Activated B cell treated with CpG ODN at 0.5 μM for 24 hours (primary cell): ENCODE data around the gene CCBE1. TPM values are rescaled to one million over a fixed set of nuclear protein-coding genes. Genes with fewer than 3 reads are reported as not detected.

Experiments used
- ATAC-seq: fragments of 200-7000 bp; cut with Tn5 transposase; one replicate; pipeline ENCODE4 v1.10.0; 2021; ENCODE audit warnings: low read depth, mild to moderate bottlenecking, moderate library complexity
- CTCF ChIA-PET: fragments of 350-600 bp; sonication (Branson Sonifier 250); formaldehyde crosslinking; loops from one replicate; lab custom pipeline; 2021; ENCODE audit warnings: antibody characterized with exemption; lab: Charles Lee
- POLR2A ChIA-PET: fragments of 350-600 bp; sonication (Branson Sonifier 250); formaldehyde crosslinking; loops from one replicate; lab custom pipeline; 2021; ENCODE audit warnings: antibody characterized with exemption; lab: Charles Lee
- DNase-seq: peaks from one replicate; pipeline ENCODE4 v3.0.0; 2022
- H3K27ac Mint-ChIP-seq: one replicate; pipeline ENCODE4 v1.8.0; 2020; ENCODE audit warnings: mixed read lengths
- H3K27me3 Mint-ChIP-seq: one replicate; pipeline ENCODE4 v1.8.0; 2021; ENCODE audit warnings: mixed read lengths
- H3K36me3 Mint-ChIP-seq: one replicate; pipeline ENCODE4 v1.8.0; 2021; ENCODE audit warnings: low read depth, mixed read lengths
- H3K4me1 Mint-ChIP-seq: one replicate; pipeline ENCODE4 v1.8.0; 2021; ENCODE audit warnings: mixed read lengths
- H3K4me3 Mint-ChIP-seq: one replicate; pipeline ENCODE4 v1.8.0; 2020; ENCODE audit warnings: mild to moderate bottlenecking, mixed read lengths
- H3K9me3 Mint-ChIP-seq: one replicate; pipeline ENCODE4 v1.8.0; 2020; ENCODE audit warnings: mixed read lengths
- intact Hi-C: fragments of 100-400 bp; cut with micrococcal nuclease; formaldehyde crosslinking; loops from one replicate; pipeline ENCODE4 v1.15.1; 2024
- total RNA-seq: library from RNA; stranded (reverse); gene quantifications from 2 replicates; pipeline ENCODE4 v1.2.3, GENCODE V29; 2022
- TF ChIP-seq, protein P1 (sequence below): fragments of 200-600 bp; IDR thresholded peaks from one replicate; pipeline ENCODE4 v1.8.0; 2022; ENCODE audit warnings: antibody characterized with exemption, mild to moderate bottlenecking

CCBE1 gene
- total RNA-seq, 1 donor from 2014 or later, result 0.04 TPM

DNA sequence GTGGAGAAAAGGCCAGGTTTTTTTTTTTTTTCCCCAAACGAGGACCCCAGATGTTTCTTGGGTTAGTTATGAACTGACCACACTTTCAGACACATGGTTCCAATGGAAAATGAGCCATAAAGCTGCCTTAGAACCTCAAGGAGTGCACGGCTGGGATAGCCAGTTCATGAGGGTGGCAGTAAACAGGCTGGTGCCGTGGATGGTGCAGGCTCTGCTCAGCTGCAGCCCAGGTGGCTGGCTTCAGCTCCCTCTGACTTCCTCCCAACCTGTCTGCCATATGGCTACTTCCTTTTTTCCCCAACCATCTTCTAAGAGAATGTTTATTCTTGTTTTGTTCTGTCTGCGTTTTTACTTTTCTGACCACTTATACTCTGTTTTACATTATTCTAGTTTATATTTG is 228.4 kb downstream of the CCBE1 start:
- ChIA-PET CTCF (no interaction called here), POLR2A (no interaction called here)
- peaks cover 5% of the 10 kb centered on the region for H3K27me3 Mint-ChIP-seq
- no peak overlapping the region for H3K27ac Mint-ChIP-seq
- intact Hi-C loops, result no loop called here
- DNase-seq, result no peak
- no peak for ATAC-seq
- no peaks in the 10 kb centered on the region for H3K4me1 Mint-ChIP-seq
- peaks cover 1% of the 10 kb centered on the region for H3K9me3 Mint-ChIP-seq
- H3K4me3 Mint-ChIP-seq, result no peak overlapping the region
- TF ChIP-seq, protein P1, sequence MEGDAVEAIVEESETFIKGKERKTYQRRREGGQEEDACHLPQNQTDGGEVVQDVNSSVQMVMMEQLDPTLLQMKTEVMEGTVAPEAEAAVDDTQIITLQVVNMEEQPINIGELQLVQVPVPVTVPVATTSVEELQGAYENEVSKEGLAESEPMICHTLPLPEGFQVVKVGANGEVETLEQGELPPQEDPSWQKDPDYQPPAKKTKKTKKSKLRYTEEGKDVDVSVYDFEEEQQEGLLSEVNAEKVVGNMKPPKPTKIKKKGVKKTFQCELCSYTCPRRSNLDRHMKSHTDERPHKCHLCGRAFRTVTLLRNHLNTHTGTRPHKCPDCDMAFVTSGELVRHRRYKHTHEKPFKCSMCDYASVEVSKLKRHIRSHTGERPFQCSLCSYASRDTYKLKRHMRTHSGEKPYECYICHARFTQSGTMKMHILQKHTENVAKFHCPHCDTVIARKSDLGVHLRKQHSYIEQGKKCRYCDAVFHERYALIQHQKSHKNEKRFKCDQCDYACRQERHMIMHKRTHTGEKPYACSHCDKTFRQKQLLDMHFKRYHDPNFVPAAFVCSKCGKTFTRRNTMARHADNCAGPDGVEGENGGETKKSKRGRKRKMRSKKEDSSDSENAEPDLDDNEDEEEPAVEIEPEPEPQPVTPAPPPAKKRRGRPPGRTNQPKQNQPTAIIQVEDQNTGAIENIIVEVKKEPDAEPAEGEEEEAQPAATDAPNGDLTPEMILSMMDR, result no peak
- no peaks in the 10 kb centered on the region for H3K36me3 Mint-ChIP-seq

DNA sequence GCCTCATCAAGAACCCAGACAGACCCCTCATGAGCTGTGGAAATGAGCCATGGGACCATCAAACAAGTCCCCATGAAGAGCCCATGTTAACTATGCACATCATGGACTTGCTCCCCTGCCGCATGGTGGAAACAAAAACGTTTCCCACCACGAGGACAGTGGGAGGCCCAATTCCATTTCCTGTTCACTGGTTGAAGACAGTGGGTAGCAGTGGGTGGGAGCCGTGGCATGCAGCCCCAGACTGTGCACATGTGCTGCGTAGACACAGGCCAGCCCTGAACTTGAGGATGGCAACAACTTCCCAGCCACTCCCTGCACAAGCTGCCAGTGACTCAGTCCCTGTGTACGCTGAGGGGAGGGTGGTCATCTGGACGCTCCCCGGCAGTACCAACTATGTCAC is 229.7 kb downstream of the CCBE1 start:
- no peak overlapping the region for H3K4me3 Mint-ChIP-seq
- ChIA-PET CTCF (no interaction called here), POLR2A (no interaction called here)
- no peak overlapping the region for H3K27ac Mint-ChIP-seq
- intact Hi-C loops, result no loop called here
- H3K9me3 Mint-ChIP-seq, result no peaks in the 10 kb centered on the region
- ATAC-seq (no peak), DNase-seq (no peak)
- no peaks in the 10 kb centered on the region for H3K36me3 Mint-ChIP-seq
- no peaks in the 10 kb centered on the region for H3K4me1 Mint-ChIP-seq
- TF ChIP-seq, protein P1, result no peak
- H3K27me3 Mint-ChIP-seq, result peaks cover 5% of the 10 kb centered on the region

DNA sequence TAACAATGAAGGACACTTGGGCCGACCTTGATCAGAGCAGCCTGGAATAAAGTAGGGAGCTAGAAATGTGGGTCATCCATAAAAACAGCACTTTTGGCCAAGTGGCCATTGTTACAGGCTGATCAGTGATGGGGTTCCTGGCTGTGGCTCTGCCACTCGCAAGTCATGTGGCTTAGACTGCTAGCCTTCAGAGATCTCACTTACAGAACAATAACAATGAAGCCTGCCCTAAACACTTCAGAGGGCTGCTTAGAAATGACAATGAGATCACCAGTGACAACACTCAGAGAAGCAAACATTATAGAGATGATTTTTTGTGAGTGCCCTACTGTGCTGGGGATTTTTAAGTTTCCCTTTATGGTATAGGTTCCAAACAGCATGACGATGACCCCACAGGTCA is 230.2 kb downstream of the CCBE1 start:
- no peaks in the 10 kb centered on the region for H3K4me1 Mint-ChIP-seq
- no peak overlapping the region for H3K4me3 Mint-ChIP-seq
- intact Hi-C loops, result no loop called here
- ChIA-PET CTCF (no interaction called here), POLR2A (no interaction called here)
- TF ChIP-seq, protein P1, result no peak
- ATAC-seq, result no peak
- H3K27me3 Mint-ChIP-seq, result peaks cover 5% of the 10 kb centered on the region
- no peaks in the 10 kb centered on the region for H3K36me3 Mint-ChIP-seq
- no peak for DNase-seq
- no peaks in the 10 kb centered on the region for H3K9me3 Mint-ChIP-seq
- no peak overlapping the region for H3K27ac Mint-ChIP-seq

DNA sequence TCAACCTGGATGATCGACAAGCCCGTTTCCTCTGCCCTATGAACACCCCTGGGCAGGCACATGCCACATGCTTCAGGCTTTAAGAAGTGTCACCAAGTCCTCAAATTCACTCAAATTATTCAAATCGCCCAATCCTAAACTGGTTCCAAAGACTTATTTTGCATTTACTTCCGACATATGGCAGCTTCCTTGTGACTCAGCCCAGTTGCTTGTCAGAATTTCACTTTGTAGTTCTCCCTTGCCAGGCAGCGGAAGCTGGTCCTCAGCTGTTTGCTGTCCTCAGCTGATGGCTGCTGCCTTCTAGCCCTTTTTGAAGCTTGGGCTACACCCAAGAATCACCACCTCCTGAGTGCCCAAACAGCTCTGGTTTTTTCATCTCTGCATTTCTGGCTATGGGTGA is 232.7 kb downstream of the CCBE1 start:
- Mint-ChIP-seq H3K27ac (no peak overlapping the region), H3K9me3 (no peaks in the 10 kb centered on the region)

DNA sequence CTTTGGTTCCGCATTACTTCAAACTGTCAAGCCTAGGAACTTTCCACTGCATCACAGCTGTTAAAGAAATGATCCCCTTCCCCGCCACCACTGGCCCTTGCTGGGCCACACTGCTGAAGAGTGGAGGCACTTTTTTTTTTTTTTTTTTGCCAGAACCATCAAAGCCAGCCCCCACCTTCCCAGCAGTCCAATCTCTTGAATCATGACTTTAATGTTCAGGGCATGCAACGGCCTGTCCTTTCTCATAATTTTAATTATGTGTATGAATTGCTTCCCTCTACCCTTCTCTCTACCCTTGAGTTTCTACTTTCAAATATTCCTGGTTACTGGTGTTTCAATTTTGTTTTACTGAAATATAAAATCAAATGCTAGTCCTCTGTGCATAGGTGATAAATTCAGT is 236.1 kb downstream of the CCBE1 start:
- ATAC-seq (no peak), DNase-seq (no peak)
- H3K4me1 Mint-ChIP-seq, result no peaks in the 10 kb centered on the region
- no peaks in the 10 kb centered on the region for H3K9me3 Mint-ChIP-seq
- H3K4me3 Mint-ChIP-seq, result no peak overlapping the region
- H3K36me3 Mint-ChIP-seq, result no peaks in the 10 kb centered on the region
- CTCF ChIA-PET, result interaction anchor here (0.7 to 4.9 kb wide), 7 partner anchors 8 to 1092 kb away, joined by 3 to 36 read pairs (median 14); no protein-coding TSS in a partner anchor
- peaks cover 7% of the 10 kb centered on the region for H3K27me3 Mint-ChIP-seq
- intact Hi-C loops, result no loop called here
- H3K27ac Mint-ChIP-seq, result no peak overlapping the region
- TF ChIP-seq, protein P1, result no peak
- POLR2A ChIA-PET, result interaction anchor here (0.7 kb wide), 1 partner anchor 19 kb away, joined by 8 read pairs; no protein-coding TSS in a partner anchor

More for the DNA sequence above, 232.7 kb downstream of the CCBE1 start:
- H3K4me1 Mint-ChIP-seq, result no peaks in the 10 kb centered on the region
- H3K27me3 Mint-ChIP-seq, result peaks cover 5% of the 10 kb centered on the region
- CTCF ChIA-PET, result no interaction called here
- H3K4me3 Mint-ChIP-seq, result no peak overlapping the region
- POLR2A ChIA-PET, result no interaction called here
- DNase-seq (no peak), ATAC-seq (no peak)
- H3K36me3 Mint-ChIP-seq, result no peaks in the 10 kb centered on the region
- TF ChIP-seq, protein P1, result no peak
- intact Hi-C loops, result no loop called here
